Prostate gland (tissue), 2 donors: ENCODE results near the gene PFKFB3.

Experiments used
- POLR2A ChIP-seq: fragments of 450-650 bp; IDR thresholded peaks from one replicate; pipeline ENCODE4 v1.6.1; 2016; ENCODE audit warnings: antibody characterized with exemption, mild to moderate bottlenecking
- POLR2AphosphoS5 ChIP-seq: sonication (generic); formaldehyde crosslinking; IDR thresholded peaks from one replicate; pipeline ENCODE4 v1.6.1; 2017; ENCODE audit warnings: antibody characterized with exemption
- TF ChIP-seq, protein P1 (sequence below), 4 experiments: fragments of 200-600 bp in 2 of 4; fragments of 450-650 bp in 2 of 4; sonication (generic) in 2 of 4; IDR thresholded peaks; 1 replicate in 3 of 4; 2 replicates in 1 of 4; pipeline ENCODE4 v1.5.1; 2016 to 2019; ENCODE audit warnings: antibody characterized with exemption in 4 of 4, mild to moderate bottlenecking in 2 of 4, moderate library complexity in 2 of 4

GRCh38 chr10:6207658-6208057 lies 4.9 kb downstream of the PFKFB3 start:
- TF ChIP-seq, protein P1, sequence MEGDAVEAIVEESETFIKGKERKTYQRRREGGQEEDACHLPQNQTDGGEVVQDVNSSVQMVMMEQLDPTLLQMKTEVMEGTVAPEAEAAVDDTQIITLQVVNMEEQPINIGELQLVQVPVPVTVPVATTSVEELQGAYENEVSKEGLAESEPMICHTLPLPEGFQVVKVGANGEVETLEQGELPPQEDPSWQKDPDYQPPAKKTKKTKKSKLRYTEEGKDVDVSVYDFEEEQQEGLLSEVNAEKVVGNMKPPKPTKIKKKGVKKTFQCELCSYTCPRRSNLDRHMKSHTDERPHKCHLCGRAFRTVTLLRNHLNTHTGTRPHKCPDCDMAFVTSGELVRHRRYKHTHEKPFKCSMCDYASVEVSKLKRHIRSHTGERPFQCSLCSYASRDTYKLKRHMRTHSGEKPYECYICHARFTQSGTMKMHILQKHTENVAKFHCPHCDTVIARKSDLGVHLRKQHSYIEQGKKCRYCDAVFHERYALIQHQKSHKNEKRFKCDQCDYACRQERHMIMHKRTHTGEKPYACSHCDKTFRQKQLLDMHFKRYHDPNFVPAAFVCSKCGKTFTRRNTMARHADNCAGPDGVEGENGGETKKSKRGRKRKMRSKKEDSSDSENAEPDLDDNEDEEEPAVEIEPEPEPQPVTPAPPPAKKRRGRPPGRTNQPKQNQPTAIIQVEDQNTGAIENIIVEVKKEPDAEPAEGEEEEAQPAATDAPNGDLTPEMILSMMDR (IDR thresholded peaks at IDR 0.05), result no peak
- TF ChIP-seq POLR2AphosphoS5 (no peak), POLR2A (no peak)
